ENCODE data around the gene SFR1.
"Not testable (repeated sequence)": the region's sequence is repeated elsewhere in the genome, so short reads cannot be mapped to it uniquely, and the experiment has no call there.

SFR1 gene

DNA sequence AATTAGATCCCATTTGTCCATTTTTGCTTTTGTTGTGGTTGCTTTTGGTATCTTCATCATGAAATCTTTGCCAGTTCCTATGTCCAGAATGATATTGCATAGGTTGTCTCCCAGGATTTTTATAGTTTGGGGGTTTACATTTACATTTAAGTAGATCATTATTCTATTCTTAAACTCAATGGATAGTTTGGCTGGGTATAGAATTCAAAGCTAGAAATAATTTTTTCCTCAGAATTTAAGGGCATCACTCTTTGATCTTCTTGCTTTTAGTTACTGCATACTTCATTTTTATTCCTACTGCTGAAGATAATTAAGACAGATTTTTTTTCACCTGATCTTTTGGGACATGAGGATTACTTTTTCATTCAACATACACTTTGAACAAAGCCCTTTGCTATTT lies 29.8 kb downstream of the SFR1 start:
- Histone ChIP-seq H3K27me3 (ENCODE audit: low read depth, low read length) (no peaks in the 10 kb centered on the region), H3K4me3 (ENCODE audit: low read length) (no peak overlapping the region), H3K9ac (ENCODE audit: low read length) (no peak overlapping the region), H3K27ac (ENCODE audit: low read length) (no peak overlapping the region), H3K36me3 (replicated peaks; ENCODE audit: low read depth, low read length) (no peaks in the 10 kb centered on the region), H3K4me2 (ENCODE audit: low read length) (no peak overlapping the region), H4K20me1 (ENCODE audit: insufficient read depth, low read length) (no peaks in the 10 kb centered on the region), H2AFZ (ENCODE audit: low read depth, low read length) (no peak overlapping the region), H3K4me1 (ENCODE audit: low read length) (no peaks in the 10 kb centered on the region), H3K9me3 (ENCODE audit: insufficient read depth, low read length) (no peaks in the 10 kb centered on the region), H3K79me2 (ENCODE audit: low read length) (no peaks in the 10 kb centered on the region)
- no peak for TF ChIP-seq EZH2phosphoT487 (IDR thresholded peaks at IDR 0.05; ENCODE audit: low read depth)
- TF ChIP-seq, protein P1, sequence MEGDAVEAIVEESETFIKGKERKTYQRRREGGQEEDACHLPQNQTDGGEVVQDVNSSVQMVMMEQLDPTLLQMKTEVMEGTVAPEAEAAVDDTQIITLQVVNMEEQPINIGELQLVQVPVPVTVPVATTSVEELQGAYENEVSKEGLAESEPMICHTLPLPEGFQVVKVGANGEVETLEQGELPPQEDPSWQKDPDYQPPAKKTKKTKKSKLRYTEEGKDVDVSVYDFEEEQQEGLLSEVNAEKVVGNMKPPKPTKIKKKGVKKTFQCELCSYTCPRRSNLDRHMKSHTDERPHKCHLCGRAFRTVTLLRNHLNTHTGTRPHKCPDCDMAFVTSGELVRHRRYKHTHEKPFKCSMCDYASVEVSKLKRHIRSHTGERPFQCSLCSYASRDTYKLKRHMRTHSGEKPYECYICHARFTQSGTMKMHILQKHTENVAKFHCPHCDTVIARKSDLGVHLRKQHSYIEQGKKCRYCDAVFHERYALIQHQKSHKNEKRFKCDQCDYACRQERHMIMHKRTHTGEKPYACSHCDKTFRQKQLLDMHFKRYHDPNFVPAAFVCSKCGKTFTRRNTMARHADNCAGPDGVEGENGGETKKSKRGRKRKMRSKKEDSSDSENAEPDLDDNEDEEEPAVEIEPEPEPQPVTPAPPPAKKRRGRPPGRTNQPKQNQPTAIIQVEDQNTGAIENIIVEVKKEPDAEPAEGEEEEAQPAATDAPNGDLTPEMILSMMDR (IDR thresholded peaks at IDR 0.05; ENCODE audit: low read depth, low read length) = no peak

- H4K20me1 ChIP-seq (ENCODE audit: insufficient read depth, low read length) = no peaks in the 10 kb centered on the region
- no peak overlapping the region for H3K4me2 ChIP-seq (ENCODE audit: low read length)
- no peaks in the 10 kb centered on the region for H3K79me2 ChIP-seq (ENCODE audit: low read length)
- TF ChIP-seq, protein P1 (IDR thresholded peaks at IDR 0.05; ENCODE audit: low read depth, low read length) = no peak
- TF ChIP-seq EZH2phosphoT487 (IDR thresholded peaks at IDR 0.05; ENCODE audit: low read depth) = no peak
- no peaks in the 10 kb centered on the region for H3K36me3 ChIP-seq (replicated peaks; ENCODE audit: low read depth, low read length)
- H3K4me1 ChIP-seq (ENCODE audit: low read length) = no peaks in the 10 kb centered on the region
- no peak overlapping the region for H3K27ac ChIP-seq (ENCODE audit: low read length)
- no peak overlapping the region for H3K4me3 ChIP-seq (ENCODE audit: low read length)
- H3K9me3 ChIP-seq (ENCODE audit: insufficient read depth, low read length) = no peaks in the 10 kb centered on the region
- no peak overlapping the region for H2AFZ ChIP-seq (ENCODE audit: low read depth, low read length)
- no peaks in the 10 kb centered on the region; the same call in 1 of the 2 replicates for H3K27me3 ChIP-seq (ENCODE audit: low read depth, low read length)
- no peak overlapping the region for H3K9ac ChIP-seq (ENCODE audit: low read length)
Measured at GRCh38 chr10:104155591-104155990, 33.6 kb downstream of the SFR1 start.

DNA sequence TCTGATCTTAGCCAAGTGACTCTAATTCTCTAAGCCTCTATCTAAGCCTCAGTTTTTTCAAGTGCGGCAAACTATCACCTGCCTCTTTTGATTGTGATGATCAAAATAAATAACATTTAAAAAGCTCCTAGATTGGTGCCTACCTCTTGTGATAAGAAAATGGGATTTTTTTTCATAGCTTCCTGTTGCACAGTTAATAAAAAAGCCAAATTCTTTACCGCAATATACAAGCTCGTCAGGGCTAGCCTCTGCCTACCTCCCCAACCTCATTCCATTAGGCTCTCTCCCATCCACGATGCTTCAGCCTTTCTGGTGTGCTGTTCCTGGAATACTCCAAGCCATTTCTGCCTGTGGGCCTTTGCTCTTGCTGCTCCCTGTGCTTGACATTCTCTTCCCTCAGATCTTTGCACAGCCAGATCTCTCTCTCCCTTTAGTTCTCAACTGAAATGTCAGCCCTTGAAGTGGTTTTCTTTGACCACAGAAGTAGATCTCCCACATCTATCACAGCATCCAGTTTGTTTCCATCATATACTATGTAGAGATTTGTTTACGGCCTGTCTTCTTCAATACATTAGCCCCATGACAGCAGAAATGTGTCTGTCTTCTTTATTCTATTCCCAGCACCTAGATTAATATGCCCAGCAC lies 48.8 kb downstream of the SFR1 start:
- no peaks in the 10 kb centered on the region for H3K79me2 ChIP-seq (ENCODE audit: low read length)
- H3K4me1 ChIP-seq (ENCODE audit: low read length) = no peaks in the 10 kb centered on the region
- H3K9ac ChIP-seq (ENCODE audit: low read length) = no peak overlapping the region
- H4K20me1 ChIP-seq (ENCODE audit: insufficient read depth, low read length) = no peaks in the 10 kb centered on the region
- H3K4me3 ChIP-seq (ENCODE audit: low read length) = no peak overlapping the region
- H2AFZ ChIP-seq (ENCODE audit: low read depth, low read length) = no peak overlapping the region
- no peak overlapping the region for H3K4me2 ChIP-seq (ENCODE audit: low read length)
- TF ChIP-seq, protein P1 (IDR thresholded peaks at IDR 0.05; ENCODE audit: low read depth, low read length) = no peak
- TF ChIP-seq EZH2phosphoT487 (IDR thresholded peaks at IDR 0.05; ENCODE audit: low read depth) = no peak
- no peaks in the 10 kb centered on the region for H3K36me3 ChIP-seq (replicated peaks; ENCODE audit: low read depth, low read length)
- no peak overlapping the region for H3K27ac ChIP-seq (ENCODE audit: low read length)
- H3K27me3 ChIP-seq (ENCODE audit: low read depth, low read length) = 0 out of 2 replicates have a peak, but pooled peaks cover 7% of the 10 kb centered on the region
- H3K9me3 ChIP-seq (ENCODE audit: insufficient read depth, low read length) = no peaks in the 10 kb centered on the region

- H2AFZ ChIP-seq (ENCODE audit: low read depth, low read length); H3K4me3 ChIP-seq (ENCODE audit: low read length); H3K79me2 ChIP-seq (ENCODE audit: low read length); H3K27me3 ChIP-seq (ENCODE audit: low read depth, low read length); H3K4me1 ChIP-seq (ENCODE audit: low read length); H3K36me3 ChIP-seq (replicated peaks; ENCODE audit: low read depth, low read length); H4K20me1 ChIP-seq (ENCODE audit: insufficient read depth, low read length); H3K27ac ChIP-seq (ENCODE audit: low read length); H3K9ac ChIP-seq (ENCODE audit: low read length); H3K9me3 ChIP-seq (ENCODE audit: insufficient read depth, low read length); H3K4me2 ChIP-seq (ENCODE audit: low read length): not testable (repeated sequence)
Measured at GRCh38 chr10:104174136-104174535, 52.2 kb downstream of the SFR1 start.
